ENCODE results near the gene HERC2. TPM values are rescaled to one million over a fixed set of nuclear protein-coding genes. Genes with fewer than 3 reads are reported as not detected.

The HERC2 gene
- total and polyA plus RNA-seq, 2 of the 13 experiments (the other 11 are each of a cell fraction or from before 2014, with no cell fraction given), result 17.6 to 24.8 TPM

DNA sequence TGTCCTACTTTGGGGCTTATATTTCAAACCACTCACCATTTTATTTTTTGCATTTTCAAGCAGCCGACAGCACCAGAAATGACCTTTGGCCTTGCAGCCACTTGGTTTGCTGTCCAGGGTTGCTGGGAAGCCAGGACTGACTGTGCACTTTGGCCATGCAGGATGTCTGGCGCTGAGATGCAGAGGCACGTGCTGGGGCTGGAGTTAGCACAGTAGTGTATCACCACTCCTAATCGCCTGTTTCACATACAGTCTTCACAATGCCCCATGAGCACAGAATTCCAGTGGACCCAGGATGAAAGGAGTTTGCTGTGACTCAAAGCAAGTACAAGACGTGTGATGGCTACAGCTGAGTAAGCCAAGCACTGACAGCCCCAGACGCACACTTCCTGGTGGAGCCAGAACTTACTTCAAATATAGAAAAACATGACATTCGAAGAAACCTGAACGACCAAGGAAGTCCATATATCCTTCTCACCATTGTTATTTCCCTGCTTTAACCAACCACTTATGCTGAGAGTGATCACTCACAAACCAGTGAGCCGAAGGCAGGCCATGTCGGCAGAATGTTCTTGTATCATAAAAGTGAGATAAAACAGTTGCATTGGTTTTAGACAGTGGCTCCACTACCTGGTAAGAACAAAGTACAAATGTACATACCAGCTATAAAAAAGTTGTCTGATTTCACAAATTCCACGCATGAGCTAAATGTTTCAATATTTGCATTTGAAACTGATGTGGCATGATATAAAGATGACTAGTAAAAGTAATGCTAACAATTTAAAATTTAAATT, 238.9 kb downstream of the HERC2 start (continued):
- TF ChIP-seq, protein P1, sequence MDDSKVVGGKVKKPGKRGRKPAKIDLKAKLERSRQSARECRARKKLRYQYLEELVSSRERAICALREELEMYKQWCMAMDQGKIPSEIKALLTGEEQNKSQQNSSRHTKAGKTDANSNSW (CRISPR knock-in tag; IDR thresholded peaks at IDR 0.05; ENCODE audit: borderline replicate concordance), result no peak
- TF ChIP-seq ATRX (CRISPR knock-in tag; IDR thresholded peaks at IDR 0.05; ENCODE audit: borderline replicate concordance) (no peak), EZH2 (conservative IDR thresholded peaks at IDR 0.05; ENCODE audit: low read depth, low read length) (no peak), JUND (CRISPR knock-in tag; IDR thresholded peaks at IDR 0.05) (no peak), ZNF142 (CRISPR knock-in tag; IDR thresholded peaks at IDR 0.05) (no peak), ZEB1 (IDR thresholded peaks at IDR 0.05; ENCODE audit: insufficient replicate concordance, low read depth) (no peak), KLF16 (CRISPR knock-in tag; IDR thresholded peaks at IDR 0.05) (no peak), SETDB1 (CRISPR knock-in tag; IDR thresholded peaks at IDR 0.05; ENCODE audit: borderline replicate concordance) (no peak), ATF1 (CRISPR knock-in tag; IDR thresholded peaks at IDR 0.05) (no peak), NR0B2 (CRISPR knock-in tag; IDR thresholded peaks at IDR 0.05) (no peak), USF2 (IDR thresholded peaks at IDR 0.05; ENCODE audit: low read depth, low read length) (peak; percentile 55), USF2 (CRISPR knock-in tag; IDR thresholded peaks at IDR 0.05; ENCODE audit: borderline replicate concordance) (no peak; the same call in 1 of the 2 replicates), ZNF598 (CRISPR knock-in tag; IDR thresholded peaks at IDR 0.05; ENCODE audit: borderline replicate concordance) (no peak), ETV5 (CRISPR knock-in tag; IDR thresholded peaks at IDR 0.05; ENCODE audit: borderline replicate concordance) (no peak; the same call in 1 of the 2 replicates), TCF7L2 (IDR thresholded peaks at IDR 0.05; ENCODE audit: low read depth, low read length) (no peak), EED (CRISPR knock-in tag; IDR thresholded peaks at IDR 0.05) (no peak), ZNF260 (CRISPR knock-in tag; IDR thresholded peaks at IDR 0.05; ENCODE audit: borderline replicate concordance, low read depth) (no peak)

Data from HepG2 (cell line).